ENCODE results near the gene PLD5.

PLD5 gene

GRCh38 chr1:242034392-242034791 is 490.1 kb downstream of the PLD5 start:
- DNase-seq: no peak

GRCh38 chr1:242033447-242033846 is 491.1 kb downstream of the PLD5 start:
- DNase-seq: no peak

All from bone marrow (tissue), 2 donors.